Neural cell (in vitro differentiated cells): Measurements from ENCODE around the gene DERL3. TPM values are rescaled to one million over a fixed set of nuclear protein-coding genes. Genes with fewer than 3 reads are reported as not detected.

Experiments used
- H2AFZ ChIP-seq: fragments of 200-600, 300-800 bp; sonication (generic), shearing (Covaris generic); 2 replicates; pipeline ENCODE4 v1.6.0; 2014; ENCODE audit warnings: low read depth, mild to moderate bottlenecking, antibody characterized with exemption, low read length, moderate library complexity
- H3F3A ChIP-seq: fragments of 200-600 bp; shearing (Covaris generic); 2 replicates; pipeline ENCODE4 v1.6.1; 2016; ENCODE audit warnings: mild to moderate bottlenecking, moderate library complexity, mixed read lengths, antibody characterized with exemption, low read length; ENCODE audit not compliant: insufficient read depth, poor library complexity, severe bottlenecking
- H3K27ac ChIP-seq: fragments of 200-600, 300-800 bp; sonication (generic), shearing (Covaris generic); 2 replicates; pipeline ENCODE4 v1.5.1; 2014; ENCODE audit warnings: mild to moderate bottlenecking, low read length, moderate library complexity
- H3K27me3 ChIP-seq: fragments of 300-800, 200-600 bp; sonication (generic), shearing (Covaris generic); 2 replicates; pipeline ENCODE4 v1.6.0; 2014; ENCODE audit warnings: mild to moderate bottlenecking, low read depth, low read length, moderate library complexity; ENCODE audit not compliant: insufficient read depth
- H3K36me3 ChIP-seq: fragments of 300-800, 200-600 bp; sonication (generic), shearing (Covaris generic); 2 replicates; pipeline ENCODE4 v1.5.1; 2014; ENCODE audit warnings: mild to moderate bottlenecking, antibody characterized with exemption, low read length, moderate library complexity; ENCODE audit not compliant: insufficient read depth
- H3K4me2 ChIP-seq: fragments of 300-800, 200-600 bp; sonication (generic), shearing (Covaris generic); 2 replicates; pipeline ENCODE4 v1.6.0; 2014; ENCODE audit warnings: mild to moderate bottlenecking, low read length
- H3K4me3 ChIP-seq: fragments of 300-800, 200-600 bp; sonication (generic), shearing (Covaris generic); 2 replicates; pipeline ENCODE4 v1.5.1; 2014; ENCODE audit warnings: mild to moderate bottlenecking, low read length, moderate library complexity
- H3K79me2 ChIP-seq: fragments of 200-600 bp; shearing (Covaris generic); replicated peaks from 2 replicates; pipeline ENCODE4 v1.6.0; 2014; ENCODE audit warnings: mild to moderate bottlenecking, low read length, moderate library complexity; ENCODE audit not compliant: insufficient read depth
- H3K9ac ChIP-seq: fragments of 300-800, 200-600 bp; sonication (generic), shearing (Covaris generic); 2 replicates; pipeline ENCODE4 v1.6.1; 2016; ENCODE audit warnings: mild to moderate bottlenecking, low read length, mixed read lengths
- H3K9me2 ChIP-seq: fragments of 200-600 bp; shearing (Covaris generic); 2 replicates; pipeline ENCODE4 v1.6.1; 2016; ENCODE audit warnings: mild to moderate bottlenecking, low read length, mixed read lengths; ENCODE audit not compliant: insufficient read depth
- H3K9me3 ChIP-seq: fragments of 200-600, 300-800 bp; sonication (generic), shearing (Covaris generic); 2 replicates; pipeline ENCODE4 v1.6.1; 2016; ENCODE audit warnings: mild to moderate bottlenecking, mixed run types, low read length, moderate library complexity, mixed read lengths
- H4K20me1 ChIP-seq: fragments of 200-600 bp; shearing (Covaris generic); 2 replicates; pipeline ENCODE4 v1.6.1; 2016; ENCODE audit warnings: mild to moderate bottlenecking, mixed run types; ENCODE audit not compliant: insufficient read depth
- EP300 ChIP-seq: fragments of 450-650 bp; conservative IDR thresholded peaks from 2 replicates; pipeline ENCODE4 v1.6.1; 2014; ENCODE audit warnings: antibody characterized with exemption, mild to moderate bottlenecking, moderate library complexity; ENCODE audit not compliant: poor library complexity, severe bottlenecking
- EZH2 ChIP-seq: fragments of 200-600, 300-800 bp; shearing (Covaris generic), sonication (generic); IDR thresholded peaks from 2 replicates; pipeline ENCODE4 v1.6.1; 2014; ENCODE audit warnings: antibody characterized with exemption, low read length, borderline replicate concordance, mild to moderate bottlenecking; ENCODE audit not compliant: insufficient read depth, poor library complexity, severe bottlenecking
- MXI1 ChIP-seq: fragments of 450-650 bp; conservative IDR thresholded peaks from 2 replicates; pipeline ENCODE4 v1.6.1; 2014; ENCODE audit warnings: antibody characterized with exemption, mild to moderate bottlenecking; ENCODE audit not compliant: poor library complexity, severe bottlenecking
- POLR2AphosphoS5 ChIP-seq: IDR thresholded peaks from 2 replicates; pipeline ENCODE4 v1.6.1; 2012
- RAD21 ChIP-seq: fragments of 450-650 bp; conservative IDR thresholded peaks from 2 replicates; pipeline ENCODE4 v1.6.1; 2014; ENCODE audit warnings: antibody characterized with exemption, mild to moderate bottlenecking, moderate library complexity
- REST ChIP-seq: IDR thresholded peaks from 2 replicates; pipeline ENCODE4 v1.6.1; 2012; ENCODE audit warnings: borderline replicate concordance
- SMC3 ChIP-seq: fragments of 450-650 bp; conservative IDR thresholded peaks from 2 replicates; pipeline ENCODE4 v1.6.1; 2014; ENCODE audit warnings: antibody characterized with exemption, mild to moderate bottlenecking, moderate library complexity; ENCODE audit not compliant: poor library complexity
- TAF1 ChIP-seq: IDR thresholded peaks from 2 replicates; pipeline ENCODE4 v1.6.1; 2012; ENCODE audit warnings: low read depth
- polyA plus RNA-seq: library from polyadenylated mRNA; depleted of rRNA; stranded (reverse); fragments of >200 nt; gene quantifications from 2 replicates; pipeline ENCODE4 v1.2.3, GENCODE V29; 2014
- TF ChIP-seq, protein P1 (sequence below): fragments of 450-650 bp; IDR thresholded peaks from 2 replicates; pipeline ENCODE4 v1.5.1; 2014; ENCODE audit warnings: antibody characterized with exemption, mild to moderate bottlenecking, moderate library complexity; ENCODE audit not compliant: poor library complexity, severe bottlenecking

The DERL3 gene
- polyA plus RNA-seq, 1 donor from 2014 or later, result 0.84 TPM

DNA sequence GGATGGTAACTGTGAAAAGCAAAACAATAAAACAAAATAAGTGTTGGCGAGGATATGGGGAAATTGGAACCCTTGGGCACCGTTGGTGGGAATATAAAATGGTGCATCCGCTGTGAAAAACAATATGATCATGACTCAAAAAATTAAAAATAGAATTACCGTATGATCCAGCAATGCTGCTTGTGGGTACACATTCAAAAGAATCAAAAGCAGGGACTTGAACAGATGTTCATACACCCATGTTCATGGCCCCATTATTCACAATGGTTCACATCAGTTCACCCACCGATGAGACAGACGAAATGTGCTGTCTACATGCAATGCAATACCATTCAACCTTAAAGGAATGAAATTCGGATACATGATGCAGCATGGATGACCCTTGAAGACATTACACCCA, 1.2 kb upstream of the DERL3 start:
- no peaks in the 10 kb centered on the region for H4K20me1 ChIP-seq
- no peak overlapping the region for H3K4me3 ChIP-seq
- H3K9ac ChIP-seq, result no peak overlapping the region
- H3K27me3 ChIP-seq, result no peaks in the 10 kb centered on the region
- TF ChIP-seq, protein P1, sequence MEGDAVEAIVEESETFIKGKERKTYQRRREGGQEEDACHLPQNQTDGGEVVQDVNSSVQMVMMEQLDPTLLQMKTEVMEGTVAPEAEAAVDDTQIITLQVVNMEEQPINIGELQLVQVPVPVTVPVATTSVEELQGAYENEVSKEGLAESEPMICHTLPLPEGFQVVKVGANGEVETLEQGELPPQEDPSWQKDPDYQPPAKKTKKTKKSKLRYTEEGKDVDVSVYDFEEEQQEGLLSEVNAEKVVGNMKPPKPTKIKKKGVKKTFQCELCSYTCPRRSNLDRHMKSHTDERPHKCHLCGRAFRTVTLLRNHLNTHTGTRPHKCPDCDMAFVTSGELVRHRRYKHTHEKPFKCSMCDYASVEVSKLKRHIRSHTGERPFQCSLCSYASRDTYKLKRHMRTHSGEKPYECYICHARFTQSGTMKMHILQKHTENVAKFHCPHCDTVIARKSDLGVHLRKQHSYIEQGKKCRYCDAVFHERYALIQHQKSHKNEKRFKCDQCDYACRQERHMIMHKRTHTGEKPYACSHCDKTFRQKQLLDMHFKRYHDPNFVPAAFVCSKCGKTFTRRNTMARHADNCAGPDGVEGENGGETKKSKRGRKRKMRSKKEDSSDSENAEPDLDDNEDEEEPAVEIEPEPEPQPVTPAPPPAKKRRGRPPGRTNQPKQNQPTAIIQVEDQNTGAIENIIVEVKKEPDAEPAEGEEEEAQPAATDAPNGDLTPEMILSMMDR, result no peak
- no peak for TF ChIP-seq POLR2AphosphoS5
- no peak for TF ChIP-seq EZH2
- TF ChIP-seq EP300, result no peak
- TF ChIP-seq REST, result no peak
- no peak for TF ChIP-seq MXI1
- TF ChIP-seq TAF1, result no peak
- no peak for TF ChIP-seq SMC3
- TF ChIP-seq RAD21, result no peak
- no peak overlapping the region for H2AFZ ChIP-seq
- H3F3A ChIP-seq, result no peaks in the 10 kb centered on the region
- no peak overlapping the region for H3K27ac ChIP-seq
- no peaks in the 10 kb centered on the region for H3K36me3 ChIP-seq
- no peak overlapping the region for H3K4me2 ChIP-seq
- H3K9me3 ChIP-seq, result no peaks in the 10 kb centered on the region
- no peaks in the 10 kb centered on the region for H3K79me2 ChIP-seq
- no peaks in the 10 kb centered on the region for H3K9me2 ChIP-seq

- Histone ChIP-seq H3K27me3 (no peaks in the 10 kb centered on the region), H3K79me2 (no peaks in the 10 kb centered on the region), H3K27ac (no peak overlapping the region), H3F3A (no peaks in the 10 kb centered on the region), H3K4me2 (no peak overlapping the region), H3K9ac (no peak overlapping the region), H3K9me3 (no peaks in the 10 kb centered on the region), H3K4me3 (peak overlapping the region; percentile 70), H4K20me1 (no peaks in the 10 kb centered on the region), H3K36me3 (no peaks in the 10 kb centered on the region), H2AFZ (no peak overlapping the region), H3K9me2 (no peaks in the 10 kb centered on the region)
- no peak for TF ChIP-seq EP300
- TF ChIP-seq TAF1, result no peak
- no peak for TF ChIP-seq EZH2
- no peak for TF ChIP-seq REST
- no peak for TF ChIP-seq POLR2AphosphoS5
- TF ChIP-seq, protein P1, result no peak
- no peak for TF ChIP-seq MXI1
- TF ChIP-seq RAD21, result no peak
- TF ChIP-seq SMC3, result no peak
Observed at GRCh38 chr22:23837911-23838680, 710 bp downstream of the DERL3 start.
